SW 1271 (cell line): ENCODE data around the gene EPN3.
A peak's percentile ranks its signal among the peaks of the same experiment; 100 is the strongest.

Experiments
- DNase-seq, 2 experiments: peaks; one replicate each; lab custom pipeline; 2025; lab: John Stamatoyannopoulos, UW

Gene EPN3

DNA sequence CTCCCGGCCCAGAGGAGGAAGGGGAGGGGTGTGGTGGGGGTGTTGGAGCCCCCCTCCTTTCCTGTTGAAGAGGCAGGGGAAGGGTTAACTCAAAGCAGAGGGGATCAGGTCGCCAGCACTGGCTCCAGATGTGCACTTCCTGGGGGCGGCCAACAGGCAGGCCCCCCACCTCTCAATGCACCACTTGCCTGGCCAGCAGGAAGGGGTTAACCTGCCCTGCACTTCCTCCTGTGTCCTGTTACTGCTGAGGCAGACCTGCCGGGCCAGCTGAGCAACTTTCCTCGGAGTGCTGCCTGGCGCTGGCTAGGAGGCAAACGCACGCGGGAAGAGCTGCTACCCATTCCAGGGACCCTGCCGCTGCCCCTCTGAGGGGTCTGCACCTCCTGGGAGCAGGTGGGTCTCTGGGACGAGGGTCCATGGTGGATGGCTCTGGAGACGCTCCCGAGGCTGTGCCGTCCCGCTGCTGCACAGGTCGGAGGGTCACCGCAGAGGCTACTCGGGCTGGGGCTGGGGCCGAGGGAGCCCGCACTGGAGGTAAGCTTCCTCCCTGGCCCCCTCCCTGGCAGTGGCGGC is at the start of gene EPN3:
EPN3 (plus strand) TSS at position 284 of the 573 bp plus-strand sequence. CDS start 3,822 bp downstream, outside the sequence.
- DNase-seq, result no peak

DNA sequence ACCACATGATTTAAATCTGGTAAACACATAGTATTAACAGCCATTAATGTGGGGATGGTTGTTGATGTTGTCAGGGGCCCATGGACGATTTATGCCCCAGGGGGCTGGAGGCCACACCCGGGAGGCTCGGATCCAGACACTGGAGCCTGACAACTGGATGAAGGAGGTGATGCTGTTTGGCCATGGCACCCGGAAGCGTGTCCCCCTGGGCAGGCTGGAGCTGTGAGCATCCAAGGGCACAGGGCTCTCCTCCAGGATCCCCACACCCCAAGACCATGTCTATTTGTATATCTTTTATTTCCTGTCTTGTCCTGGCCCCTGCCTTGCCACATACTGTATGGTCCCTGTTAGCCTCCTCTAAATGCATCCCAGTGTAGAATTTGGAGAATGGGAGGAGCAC is 49.3 kb upstream of the EPN3 start:
- DNase-seq, result no peak

DNA sequence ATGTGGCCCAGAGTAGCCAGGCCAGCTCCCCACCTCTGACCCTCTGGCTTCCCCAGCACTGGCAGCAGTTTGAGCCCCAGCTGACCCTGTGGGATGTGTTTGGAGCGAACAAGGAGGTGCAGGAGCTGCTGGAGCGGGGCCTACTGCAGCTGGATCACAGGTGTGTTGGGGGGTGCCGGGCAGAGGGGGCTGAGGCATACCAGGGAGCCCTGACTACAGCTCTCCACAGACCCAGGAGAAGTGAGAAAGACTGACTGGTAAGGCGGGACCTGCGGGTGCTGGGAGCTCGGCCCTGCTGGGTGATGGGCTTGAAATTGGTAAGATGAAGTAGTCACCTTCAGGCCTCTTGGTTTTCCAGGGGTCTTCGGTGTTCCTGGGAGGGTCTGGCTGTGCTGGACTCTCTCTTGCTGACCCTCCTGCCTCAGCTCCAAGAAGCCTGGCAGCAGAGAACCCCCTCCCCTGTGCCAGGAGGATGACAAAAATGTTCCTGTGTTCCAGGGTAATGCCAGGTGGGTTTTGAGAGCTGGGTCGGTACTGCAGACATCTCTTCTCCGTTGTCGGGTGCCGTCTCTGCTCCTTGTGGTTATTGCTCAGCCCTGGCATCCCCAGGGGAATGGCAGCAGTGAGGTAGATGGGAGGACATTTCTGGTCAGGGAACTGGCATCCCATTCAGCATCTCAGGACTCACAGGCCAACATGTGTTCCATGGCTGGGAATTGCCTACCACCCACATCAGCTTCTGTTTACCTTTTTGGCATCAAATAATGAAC is 48.0 kb upstream of the EPN3 start:
- no peak for DNase-seq

DNA sequence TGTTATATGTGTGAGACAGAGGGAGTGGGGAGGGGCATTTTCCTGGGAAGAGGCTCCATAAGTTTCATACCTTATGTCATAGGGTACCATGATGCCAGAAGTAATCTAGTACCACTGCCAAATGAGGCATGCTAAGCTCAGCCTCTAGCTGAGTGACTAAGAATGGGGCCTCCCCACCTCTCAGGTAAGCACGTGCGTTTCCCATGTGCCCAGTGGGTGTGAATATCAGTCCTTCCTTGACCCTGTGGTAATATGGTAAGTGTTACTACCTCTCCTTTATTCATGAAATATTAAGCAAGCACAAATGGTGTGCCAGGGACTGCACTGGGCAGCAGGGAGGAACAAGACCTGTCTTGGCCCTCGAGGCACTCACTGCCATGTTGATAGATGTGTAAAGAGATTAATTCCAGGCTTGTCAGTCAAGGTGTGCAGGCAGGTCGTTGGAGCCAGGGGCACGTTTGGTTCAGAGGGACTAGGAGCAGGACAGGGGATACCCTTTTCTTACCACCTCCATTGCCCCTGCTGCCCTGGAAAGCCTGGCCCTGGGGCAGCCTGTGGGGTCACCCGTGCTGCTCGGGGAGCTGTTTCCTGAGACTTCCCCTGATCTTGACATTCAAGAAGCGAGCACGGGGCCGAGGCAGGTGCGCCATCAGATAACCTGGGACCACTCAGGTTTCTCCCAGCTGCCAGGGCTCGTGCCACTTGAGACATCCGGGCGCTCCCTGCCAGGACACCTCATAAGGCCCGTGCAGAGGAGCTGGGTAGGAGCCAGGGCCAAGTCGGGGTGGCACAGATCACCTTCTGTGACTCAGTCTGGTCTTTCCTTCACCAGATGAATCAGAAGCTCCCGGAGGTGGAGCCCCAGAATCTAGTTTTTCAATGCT is 45.1 kb upstream of the EPN3 start:
- no peak for DNase-seq

DNA sequence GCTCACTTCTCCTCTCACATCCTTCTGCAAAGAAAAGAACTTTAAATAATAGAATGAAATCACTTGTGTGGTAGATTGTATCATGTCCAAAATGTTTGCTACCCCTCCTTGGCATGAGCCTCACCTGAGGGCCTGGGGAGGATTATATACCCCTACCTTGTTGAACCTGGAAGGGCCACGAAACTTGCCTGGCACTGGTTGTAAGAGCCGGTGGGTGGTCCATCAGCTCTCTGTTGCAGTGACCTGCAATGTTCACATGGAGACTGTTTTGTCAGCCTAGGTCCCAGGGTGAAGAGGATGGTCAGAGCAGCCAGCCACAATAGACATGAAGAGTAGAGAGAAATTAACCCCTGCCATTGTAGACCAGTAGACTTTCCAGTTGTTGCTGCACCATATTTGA is 43.7 kb upstream of the EPN3 start:
- no peak for DNase-seq

DNA sequence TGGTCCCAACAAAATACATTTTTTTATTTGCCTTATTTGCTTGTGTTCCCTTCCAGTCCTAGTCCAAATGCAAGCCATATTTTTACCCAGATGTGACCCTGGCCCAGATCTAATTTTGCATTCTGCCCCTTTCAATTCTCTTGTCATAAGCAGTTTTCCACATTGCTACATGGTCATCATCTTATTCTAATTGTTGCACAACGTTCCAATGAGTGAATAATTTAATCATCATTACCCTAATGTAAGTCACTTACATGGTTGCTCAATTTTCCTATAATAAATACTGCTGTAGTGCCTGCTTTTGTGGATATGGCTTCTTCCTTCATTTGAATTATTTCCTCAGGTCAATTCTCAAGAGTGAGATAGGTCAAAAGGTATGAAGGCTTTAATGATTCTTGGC is 41.0 kb upstream of the EPN3 start:
- no peak for DNase-seq

DNA sequence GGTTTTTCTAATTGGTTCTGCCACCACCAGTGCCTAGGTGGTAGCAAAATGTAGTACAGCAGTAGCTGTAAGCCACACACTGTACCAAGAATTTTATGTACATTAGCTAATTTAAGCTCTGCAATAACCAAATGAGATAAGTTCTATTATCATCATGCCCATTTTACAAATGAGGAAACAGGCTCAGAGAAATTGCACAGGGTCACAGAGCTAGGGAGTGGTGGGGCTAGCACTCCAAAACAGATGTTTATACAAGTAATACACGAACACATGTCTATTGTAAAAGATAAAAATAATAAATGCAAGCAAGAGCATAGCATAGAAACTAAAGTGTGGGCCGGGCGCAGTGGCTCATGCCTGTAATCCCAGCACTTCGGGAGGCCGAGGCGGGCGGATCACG is 40.3 kb upstream of the EPN3 start:
- DNase-seq, result no peak

DNA sequence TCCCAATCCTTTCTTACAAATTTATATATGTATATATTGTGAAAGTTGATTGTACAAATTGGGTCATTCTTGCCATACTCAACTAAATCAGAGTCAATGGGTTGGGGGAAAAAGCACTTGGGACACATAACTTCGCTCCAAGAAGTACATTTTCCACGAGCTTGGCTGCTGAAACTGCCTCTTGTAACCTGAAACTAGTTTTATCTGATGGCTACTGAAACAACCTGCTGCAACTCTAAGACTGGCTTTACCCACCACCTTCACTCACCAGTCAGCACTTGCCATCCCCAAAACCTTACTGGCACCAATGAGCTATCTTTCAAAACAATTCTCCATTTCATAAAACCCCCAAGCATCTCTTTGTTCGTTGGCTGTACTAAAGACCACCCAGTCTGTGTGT is 38.8 kb upstream of the EPN3 start:
- no peak for DNase-seq

DNA sequence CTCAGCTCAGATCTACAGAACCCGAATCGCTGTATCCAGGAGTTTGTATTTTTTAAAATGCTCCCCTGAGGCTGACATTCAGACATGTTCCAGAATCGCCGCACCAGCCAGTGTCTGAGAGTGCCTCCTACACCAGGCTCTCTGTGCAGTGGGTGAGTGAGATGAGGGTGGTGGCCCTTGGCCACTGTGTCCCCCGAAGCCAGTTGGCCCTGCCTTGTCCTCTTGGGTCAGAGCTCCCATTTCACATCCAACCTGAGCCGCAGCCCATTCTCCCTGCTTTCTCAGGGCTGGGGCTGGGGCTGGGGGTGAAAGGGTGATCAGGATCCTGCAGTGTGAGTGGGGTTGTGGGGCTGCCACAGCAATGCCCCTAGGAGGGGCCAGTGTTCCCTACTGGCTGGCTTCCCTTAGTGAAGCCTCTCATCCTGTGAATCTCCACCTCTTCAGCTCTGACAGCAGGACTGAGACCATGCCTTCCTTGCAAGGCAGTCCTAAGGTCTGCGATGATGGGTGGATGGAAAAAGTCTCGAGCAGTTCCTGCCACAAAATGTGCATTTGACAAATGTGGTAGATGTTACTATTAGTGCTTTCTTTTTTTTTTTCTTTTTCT is 37.2 kb upstream of the EPN3 start:
- DNase-seq, result no peak

DNA sequence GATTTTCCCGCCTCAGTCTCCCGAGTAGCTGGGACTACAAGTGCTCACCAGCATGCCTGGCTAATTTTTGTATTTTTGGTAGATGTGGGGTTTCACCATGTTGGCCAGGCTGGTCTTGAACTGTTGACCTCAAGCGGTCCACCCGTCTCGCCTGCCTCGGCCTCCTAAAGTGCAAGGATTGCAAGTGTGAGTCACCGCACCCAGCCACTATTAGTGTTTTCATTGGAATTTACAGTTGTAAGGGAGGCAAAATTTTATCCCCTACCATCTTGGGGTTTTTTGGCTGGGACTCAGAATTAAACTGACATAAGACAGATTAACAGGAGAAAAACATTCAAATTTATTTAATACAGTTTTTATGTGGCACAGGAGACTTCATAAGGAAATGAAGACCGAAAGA is 36.6 kb upstream of the EPN3 start:
- no peak for DNase-seq

DNA sequence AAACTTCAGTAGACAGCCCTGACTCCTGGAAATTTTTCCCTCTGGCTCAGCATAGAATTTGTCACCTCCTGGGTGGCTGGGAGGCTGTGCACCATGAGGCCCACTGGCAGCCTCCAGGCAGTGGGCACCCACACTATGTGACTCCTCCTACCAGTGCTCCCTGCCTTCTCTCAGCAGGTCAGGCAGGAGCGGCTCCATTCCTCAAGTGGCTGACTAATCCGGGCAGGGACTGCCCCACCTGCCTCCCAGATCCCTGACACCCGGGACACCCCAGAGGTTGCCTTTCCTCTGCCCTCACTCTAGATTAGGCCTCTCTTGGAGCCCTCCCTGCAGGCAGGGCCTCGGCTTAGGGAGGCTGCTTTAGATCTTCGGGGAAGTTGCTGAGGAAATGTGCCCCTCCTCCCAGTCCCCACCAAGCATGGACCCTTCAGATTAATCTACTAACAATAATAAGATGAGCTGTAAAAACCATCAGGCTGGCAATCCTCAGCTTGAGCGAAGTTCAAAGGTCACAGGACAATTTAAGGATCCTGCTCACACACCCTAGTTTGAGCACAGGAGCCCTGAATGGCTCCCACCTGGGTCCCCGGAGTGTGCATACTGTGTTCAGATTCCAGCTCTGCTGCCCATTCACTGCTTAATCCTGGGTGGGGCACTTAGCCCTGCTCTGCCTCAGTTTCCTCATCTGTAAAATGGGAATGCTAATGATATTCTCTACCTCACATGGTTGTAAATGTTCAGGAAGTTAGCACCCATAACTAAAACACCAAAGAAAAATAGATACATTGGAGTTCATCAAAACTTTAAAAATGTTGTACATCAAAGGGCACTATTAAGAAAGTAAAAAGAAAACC is 34.3 kb upstream of the EPN3 start:
- no peak for DNase-seq

DNA sequence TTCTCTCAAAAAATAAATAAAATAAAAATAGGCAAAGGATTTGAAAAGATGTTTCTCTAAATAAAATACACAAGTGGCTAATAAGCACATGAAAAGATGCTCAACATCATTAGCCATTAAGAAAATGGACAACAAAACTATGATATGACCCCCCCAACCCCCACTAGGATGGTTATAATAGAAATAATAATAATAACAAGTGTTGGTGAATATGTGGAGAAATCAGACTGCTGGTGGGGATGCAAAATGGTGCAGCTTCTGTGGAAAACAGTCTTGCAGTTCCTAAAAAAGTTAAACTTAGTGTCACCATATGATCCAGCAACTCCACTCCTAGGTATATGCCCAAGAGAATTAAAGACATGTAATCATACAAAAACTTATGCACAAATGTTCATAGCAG is 33.3 kb upstream of the EPN3 start:
- no peak for DNase-seq

DNA sequence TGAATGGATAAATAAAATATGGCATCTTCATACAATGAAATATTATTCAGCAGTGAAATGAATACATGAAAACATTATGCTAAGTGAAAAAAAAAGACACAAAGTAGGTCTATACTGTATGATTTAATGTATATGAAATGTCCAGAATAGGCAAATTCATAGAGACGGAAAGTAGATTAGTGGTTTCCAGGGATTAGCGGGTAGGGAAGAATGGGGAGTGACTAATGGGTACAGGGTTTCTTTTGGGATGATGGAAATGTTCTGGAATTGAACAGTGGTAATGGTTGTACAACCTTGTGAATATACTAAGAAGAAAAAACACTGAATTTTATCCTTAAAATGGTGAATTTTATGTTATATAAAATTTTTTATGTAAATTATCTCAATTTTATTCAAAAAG is 32.8 kb upstream of the EPN3 start:
- DNase-seq, result no peak

DNA sequence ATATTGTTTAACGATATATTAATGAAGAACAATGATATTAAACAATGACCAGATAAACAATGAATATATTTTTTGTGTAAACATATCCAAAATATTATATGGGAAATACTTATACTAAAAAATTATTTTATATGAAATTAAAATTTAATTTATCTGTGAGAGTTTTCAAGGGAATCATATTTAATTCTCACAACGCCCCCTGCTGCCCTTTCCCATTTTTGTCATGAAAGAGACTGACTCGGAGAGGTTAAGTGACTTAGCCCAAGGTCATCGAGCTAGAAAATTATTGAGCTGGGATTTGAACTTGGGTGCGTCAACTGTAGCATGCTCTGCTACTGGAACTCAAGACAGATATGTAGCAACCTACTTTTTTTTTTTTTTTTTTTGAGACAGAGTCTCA is 31.5 kb upstream of the EPN3 start:
- peak in 1 of 2 experiments; percentile 27 for DNase-seq

DNA sequence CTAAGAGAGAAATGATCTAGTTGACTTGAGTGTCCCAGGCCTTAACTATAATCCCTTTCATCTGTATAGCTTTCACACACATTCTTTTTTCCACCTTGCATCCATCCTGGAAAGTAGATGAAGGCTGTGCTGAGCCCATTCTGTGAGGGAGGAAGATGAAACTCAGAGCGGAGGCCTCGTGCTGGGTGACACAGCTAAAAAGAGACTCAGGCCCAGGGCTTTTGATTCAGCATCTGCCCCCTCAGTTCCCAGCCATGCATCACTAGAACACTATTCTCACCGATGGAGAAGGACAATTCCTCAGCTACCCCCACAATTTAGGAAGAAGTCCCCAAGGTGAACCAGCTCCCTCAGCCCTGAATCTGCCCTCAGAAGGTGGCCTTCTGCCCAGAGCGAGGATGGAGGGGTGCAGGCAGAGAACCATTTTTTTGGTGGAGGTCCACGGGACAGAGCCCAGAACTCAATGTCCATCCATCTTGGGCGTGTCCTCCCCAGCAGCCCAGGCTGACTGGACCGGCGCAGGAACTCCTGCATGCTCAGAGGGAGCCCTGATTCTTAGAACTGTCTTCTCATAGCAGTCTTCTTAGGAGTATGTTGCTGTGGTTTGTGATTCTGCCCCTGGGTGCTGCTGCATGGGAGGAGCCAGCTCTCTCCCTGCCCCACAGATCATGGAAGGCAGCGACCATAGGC is 30.1 kb upstream of the EPN3 start:
- no peak for DNase-seq

DNA sequence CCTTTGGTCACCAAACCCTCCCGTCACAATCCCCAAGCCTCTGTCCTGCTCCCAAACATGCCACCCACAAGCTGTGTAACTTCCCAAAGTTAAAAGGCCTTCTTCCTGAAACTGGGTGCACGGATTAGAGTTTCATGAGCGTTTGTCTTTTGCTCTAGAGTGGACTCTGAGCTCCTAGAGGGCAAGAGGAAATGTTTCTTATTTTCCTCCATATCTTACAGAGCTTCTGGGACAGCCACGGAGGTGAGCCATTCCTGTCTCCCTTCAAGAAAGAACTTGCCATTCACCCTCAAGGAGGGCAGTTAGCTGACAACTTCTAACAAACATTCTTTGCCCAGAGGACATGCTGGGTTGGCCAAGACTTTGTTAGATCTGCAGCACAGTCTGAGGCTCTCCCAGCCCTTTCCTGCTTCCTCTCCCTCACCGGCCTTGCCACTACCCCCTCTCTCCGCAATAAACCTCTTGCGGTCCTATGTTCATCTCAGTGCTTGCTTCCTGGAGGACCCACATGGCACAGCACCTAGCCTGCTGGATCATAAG is 26.9 kb upstream of the EPN3 start:
- no peak for DNase-seq

DNA sequence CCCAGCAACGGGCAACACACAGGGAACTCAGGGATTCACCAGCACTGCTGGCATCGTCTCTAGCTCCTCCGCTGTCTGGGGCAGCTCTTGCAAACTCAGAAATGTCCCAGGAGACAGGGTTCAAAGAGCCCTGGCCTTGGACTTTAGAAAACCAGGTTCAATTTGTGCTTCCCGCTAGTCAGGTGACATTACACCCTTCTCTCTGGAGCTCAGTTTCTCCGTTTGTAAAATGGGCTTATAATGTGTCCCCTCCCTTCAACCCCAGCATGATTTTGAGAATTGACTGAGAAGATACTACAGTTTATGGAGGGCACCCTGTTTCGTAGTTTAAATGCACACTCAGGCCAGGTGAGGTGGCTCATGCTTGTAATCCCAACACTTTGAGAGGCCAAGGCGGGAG is 26.2 kb upstream of the EPN3 start:
- no peak for DNase-seq

DNA sequence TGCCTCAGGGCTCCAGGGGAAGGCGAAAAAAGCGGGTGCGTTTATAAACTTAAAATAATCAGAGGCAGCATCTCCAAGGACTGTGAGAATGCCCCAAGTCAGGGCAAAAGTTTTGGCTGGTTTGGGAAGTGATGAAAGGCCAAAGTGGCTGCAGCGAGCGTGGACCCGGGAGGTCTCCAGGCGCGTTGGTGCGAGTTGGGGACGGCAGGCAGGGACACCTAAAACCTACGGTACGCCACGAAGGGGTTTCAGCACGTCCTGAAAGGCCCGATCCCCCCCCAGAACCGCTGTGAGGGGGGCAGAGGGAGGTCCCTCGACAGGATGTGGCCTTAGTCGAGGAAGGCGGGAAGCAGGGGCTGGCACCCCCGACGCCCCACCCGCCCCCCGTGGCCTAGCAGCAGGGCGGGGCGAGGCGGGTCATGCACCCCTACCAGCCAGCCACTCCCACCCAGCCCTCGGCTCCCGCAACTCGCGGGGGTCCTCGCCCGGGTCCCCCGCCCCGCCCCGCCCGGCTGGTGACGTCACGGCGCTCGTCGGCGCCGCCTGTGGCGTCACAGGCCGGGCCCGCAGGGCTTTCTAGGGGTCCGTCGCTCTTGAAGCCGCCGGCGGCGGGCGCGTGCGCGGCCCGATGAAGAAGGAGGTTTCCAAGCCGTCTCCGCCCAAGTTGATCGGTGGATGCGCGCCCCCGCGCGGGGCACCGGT is 24.5 kb upstream of the EPN3 start, which contains the start of gene MYCBPAP:
MYCBPAP (plus strand) TSS at position 569 of the 702 bp plus-strand sequence. CDS start 236 bp downstream, outside the sequence.
- peak; percentile 22 to 73 for DNase-seq

DNA sequence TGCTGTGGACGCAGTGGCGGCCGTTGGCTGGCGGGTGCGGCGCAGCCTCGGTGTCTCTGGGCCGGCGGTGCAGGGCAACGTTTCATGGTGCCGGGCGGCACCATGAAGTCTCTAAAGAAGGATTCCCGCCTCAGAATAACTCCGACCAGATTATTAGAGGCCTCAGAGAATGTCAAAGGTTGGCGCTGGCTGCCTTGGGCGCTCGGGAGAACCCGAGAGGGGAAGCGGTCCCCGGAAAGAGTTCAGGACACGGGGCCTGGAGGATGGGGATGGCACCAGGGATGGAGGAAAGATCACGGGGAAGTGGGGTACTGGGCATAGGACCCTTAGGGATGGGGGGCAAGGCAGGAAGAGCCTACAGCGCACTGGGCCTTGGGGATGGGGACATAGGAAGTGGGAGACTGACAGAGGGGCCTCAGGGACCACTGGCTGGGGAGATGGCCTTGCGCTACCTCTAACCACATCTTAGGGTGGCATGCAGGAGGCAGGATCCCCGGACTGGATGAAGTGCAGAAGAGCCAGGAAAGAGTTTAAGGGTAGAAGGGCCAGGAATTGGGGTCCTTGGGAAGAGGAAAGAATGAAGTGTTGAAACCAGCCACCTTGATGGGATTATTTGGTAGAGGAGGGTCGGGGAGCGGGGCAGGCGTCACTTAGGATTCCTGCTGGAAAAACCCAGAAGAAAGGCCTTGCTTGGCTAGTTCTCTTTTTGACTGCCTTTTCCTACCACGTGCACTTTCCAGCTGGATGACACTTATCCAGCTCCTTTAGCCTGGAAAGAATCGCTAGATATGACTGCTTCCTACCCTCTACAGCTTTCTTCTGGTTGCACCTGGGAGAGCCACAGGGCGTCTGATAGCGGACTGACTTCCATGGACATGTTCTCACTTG is 23.7 kb upstream of the EPN3 start:
- DNase-seq, result no peak
